ENCODE results near the gene MAST1.

DNA sequence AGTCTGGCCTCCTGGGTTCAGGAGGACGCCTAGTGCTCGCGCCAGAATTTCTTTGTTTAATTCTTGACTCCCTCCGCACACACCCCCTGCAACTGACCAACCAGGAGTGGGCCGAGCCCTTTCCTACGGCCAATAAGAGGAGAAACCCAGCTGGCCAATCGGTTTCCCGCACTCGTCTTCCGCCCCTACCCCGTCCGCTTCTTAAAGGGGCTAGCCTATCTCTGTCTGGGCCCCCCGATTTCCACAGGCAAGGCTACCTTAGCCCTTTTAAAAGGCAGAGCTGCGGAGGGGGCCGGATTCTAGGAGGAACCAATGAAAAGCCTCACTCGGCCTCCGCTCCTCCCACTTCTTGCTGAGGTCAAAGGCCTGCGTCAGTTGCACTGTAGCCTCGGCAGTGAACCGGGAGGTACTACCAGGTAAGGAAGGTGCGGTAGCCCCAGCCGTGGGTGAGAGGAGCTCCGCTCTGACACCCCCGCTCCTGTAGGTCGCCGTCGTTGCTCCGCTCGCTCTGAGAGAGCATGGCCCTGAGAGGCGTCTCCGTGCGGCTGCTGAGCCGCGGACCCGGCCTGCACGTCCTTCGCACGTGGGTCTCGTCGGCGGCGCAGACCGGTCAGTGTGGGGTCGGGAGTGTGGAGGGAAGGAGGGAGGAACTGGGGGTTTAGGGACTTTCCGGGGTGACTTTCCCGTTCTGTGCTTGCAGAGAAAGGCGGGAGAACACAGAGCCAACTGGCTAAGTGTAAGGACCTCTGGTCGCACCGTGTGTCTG is 52.7 kb downstream of the MAST1 start, which contains the start of gene GCDH:
- TF ChIP-seq EZH2phosphoT487 (IDR thresholded peaks at IDR 0.05; ENCODE audit: low read depth, severe bottlenecking, unreplicated experiment), result no peak
- TF ChIP-seq, protein P1, sequence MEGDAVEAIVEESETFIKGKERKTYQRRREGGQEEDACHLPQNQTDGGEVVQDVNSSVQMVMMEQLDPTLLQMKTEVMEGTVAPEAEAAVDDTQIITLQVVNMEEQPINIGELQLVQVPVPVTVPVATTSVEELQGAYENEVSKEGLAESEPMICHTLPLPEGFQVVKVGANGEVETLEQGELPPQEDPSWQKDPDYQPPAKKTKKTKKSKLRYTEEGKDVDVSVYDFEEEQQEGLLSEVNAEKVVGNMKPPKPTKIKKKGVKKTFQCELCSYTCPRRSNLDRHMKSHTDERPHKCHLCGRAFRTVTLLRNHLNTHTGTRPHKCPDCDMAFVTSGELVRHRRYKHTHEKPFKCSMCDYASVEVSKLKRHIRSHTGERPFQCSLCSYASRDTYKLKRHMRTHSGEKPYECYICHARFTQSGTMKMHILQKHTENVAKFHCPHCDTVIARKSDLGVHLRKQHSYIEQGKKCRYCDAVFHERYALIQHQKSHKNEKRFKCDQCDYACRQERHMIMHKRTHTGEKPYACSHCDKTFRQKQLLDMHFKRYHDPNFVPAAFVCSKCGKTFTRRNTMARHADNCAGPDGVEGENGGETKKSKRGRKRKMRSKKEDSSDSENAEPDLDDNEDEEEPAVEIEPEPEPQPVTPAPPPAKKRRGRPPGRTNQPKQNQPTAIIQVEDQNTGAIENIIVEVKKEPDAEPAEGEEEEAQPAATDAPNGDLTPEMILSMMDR (IDR thresholded peaks at IDR 0.05; ENCODE audit: poor library complexity), result no peak

Data from hepatocyte (in vitro differentiated cells).